Activated naive CD8-positive, alpha-beta T cell treated with anti-CD3 and anti-CD28 coated beads, Interleukin-2, amount 10 ng/mL, durations not matched to agents 7 days and 5 days (primary cell): ENCODE results near the gene MRPL50. TPM values are rescaled to one million over a fixed set of nuclear protein-coding genes. Genes with fewer than 3 reads are reported as not detected.

Experiments
- ATAC-seq: fragments of 150-1000 bp; cut with Tn5 transposase; one replicate; pipeline ENCODE4 v1.10.0; 2021; ENCODE audit warnings: low read depth, moderate library complexity
- POLR2A ChIA-PET: fragments of 350-600 bp; sonication (Branson Sonifier 250); formaldehyde crosslinking; loops from one replicate; lab custom pipeline; 2021; ENCODE audit warnings: antibody characterized with exemption; lab: Charles Lee
- DNase-seq: peaks from one replicate; pipeline ENCODE4 v3.0.0; 2021
- H3K27ac Mint-ChIP-seq: one replicate; pipeline ENCODE4 v1.8.0; 2022; ENCODE audit warnings: mild to moderate bottlenecking, mixed read lengths
- H3K27me3 Mint-ChIP-seq: one replicate; pipeline ENCODE4 v1.8.0; 2022; ENCODE audit warnings: mild to moderate bottlenecking, moderate library complexity, mixed read lengths
- H3K36me3 Mint-ChIP-seq: one replicate; pipeline ENCODE4 v1.8.0; 2021; ENCODE audit warnings: mild to moderate bottlenecking, mixed read lengths
- H3K4me1 Mint-ChIP-seq: one replicate; pipeline ENCODE4 v1.8.0; 2021; ENCODE audit warnings: mixed read lengths
- H3K4me3 Mint-ChIP-seq: one replicate; pipeline ENCODE4 v1.8.0; 2022; ENCODE audit warnings: mild to moderate bottlenecking, moderate library complexity, mixed read lengths
- H3K9me3 Mint-ChIP-seq: one replicate; pipeline ENCODE4 v1.8.0; 2021; ENCODE audit warnings: mixed read lengths
- total RNA-seq, 2 experiments: library from RNA; stranded (reverse); gene quantifications; one replicate each; pipeline ENCODE4 v1.2.3, GENCODE V29; 2021

MRPL50 gene
- total RNA-seq, 2 experiments from 2014 or later, result 11.8 to 12.2 TPM

DNA sequence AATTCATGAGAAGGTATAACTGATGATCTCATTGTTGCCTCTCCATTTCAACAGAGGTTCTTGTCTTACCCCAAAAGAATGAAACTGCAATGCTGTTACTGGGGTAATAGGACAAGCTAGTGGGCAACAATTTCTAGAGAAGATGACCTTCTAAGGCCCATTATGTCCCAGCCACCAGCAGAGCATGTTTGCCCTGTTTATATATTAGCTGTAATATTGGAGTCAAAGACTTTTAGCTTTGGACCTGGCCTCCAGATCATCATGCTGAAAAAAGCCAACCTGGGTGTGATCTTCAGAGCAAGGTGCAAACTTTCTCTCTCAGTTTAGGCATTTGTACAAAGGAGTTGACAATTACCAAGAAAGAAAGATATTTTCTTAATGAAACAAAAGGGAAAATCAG lies 33.8 kb upstream of the MRPL50 start:
- Mint-ChIP-seq H3K4me1 (no peaks in the 10 kb centered on the region), H3K27me3 (peaks cover 8% of the 10 kb centered on the region), H3K4me3 (no peak overlapping the region), H3K9me3 (peaks cover 1% of the 10 kb centered on the region), H3K36me3 (no peaks in the 10 kb centered on the region), H3K27ac (no peak overlapping the region)
- DNase-seq, result no peak
- POLR2A ChIA-PET, result no interaction called here
- ATAC-seq, result no peak

DNA sequence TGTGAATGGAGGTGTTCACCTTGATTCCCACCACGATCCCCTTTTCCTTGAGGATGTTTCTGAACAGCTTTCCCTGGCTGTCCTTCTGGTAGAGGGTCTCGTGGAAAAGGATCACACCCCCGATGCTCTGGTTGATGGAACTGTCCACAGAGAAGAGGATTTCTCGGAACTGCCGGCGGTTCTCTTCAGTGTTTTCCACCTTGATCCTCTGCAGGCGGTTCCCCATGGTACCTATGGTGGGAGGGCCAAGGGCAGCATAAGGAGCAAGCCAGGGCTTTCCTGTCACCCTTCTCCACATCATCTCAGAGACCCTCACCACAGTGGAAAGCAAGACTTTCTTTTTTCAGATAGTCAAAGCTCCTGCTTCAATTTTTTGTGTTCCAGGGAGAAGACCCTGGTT lies 31.3 kb upstream of the MRPL50 start:
- H3K4me3 Mint-ChIP-seq, result no peak overlapping the region

DNA sequence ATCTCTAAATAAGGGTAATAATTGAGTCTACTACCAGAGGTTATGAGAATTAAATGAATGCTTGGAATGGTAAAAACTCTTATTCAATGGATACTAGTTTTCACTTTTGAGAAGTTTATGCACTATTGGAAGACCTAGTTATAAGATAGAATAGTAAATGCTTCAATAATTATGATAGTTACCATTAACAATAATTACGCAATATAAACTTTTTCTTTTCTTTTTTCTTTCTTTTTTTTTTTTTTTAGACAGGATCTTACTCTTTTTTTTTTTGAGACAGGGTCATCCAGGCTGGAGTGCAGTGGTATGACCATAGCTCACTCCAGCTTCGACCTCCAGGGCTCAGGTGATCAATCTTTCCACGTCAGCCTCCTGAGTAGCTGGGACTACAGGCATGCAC lies 30.5 kb upstream of the MRPL50 start:
- no peak for DNase-seq
- Mint-ChIP-seq H3K27me3 (no peaks in the 10 kb centered on the region), H3K27ac (no peak overlapping the region), H3K4me3 (no peak overlapping the region), H3K9me3 (peaks cover 4% of the 10 kb centered on the region), H3K36me3 (no peaks in the 10 kb centered on the region), H3K4me1 (no peaks in the 10 kb centered on the region)
- ATAC-seq, result no peak
- POLR2A ChIA-PET, result no interaction called here

More for the DNA sequence above, 31.3 kb upstream of the MRPL50 start:
- Mint-ChIP-seq H3K36me3 (no peaks in the 10 kb centered on the region), H3K9me3 (peaks cover 2% of the 10 kb centered on the region), H3K27me3 (no peaks in the 10 kb centered on the region), H3K27ac (no peak overlapping the region), H3K4me1 (no peaks in the 10 kb centered on the region)
- POLR2A ChIA-PET, result no interaction called here
- ATAC-seq (no peak), DNase-seq (no peak)

DNA sequence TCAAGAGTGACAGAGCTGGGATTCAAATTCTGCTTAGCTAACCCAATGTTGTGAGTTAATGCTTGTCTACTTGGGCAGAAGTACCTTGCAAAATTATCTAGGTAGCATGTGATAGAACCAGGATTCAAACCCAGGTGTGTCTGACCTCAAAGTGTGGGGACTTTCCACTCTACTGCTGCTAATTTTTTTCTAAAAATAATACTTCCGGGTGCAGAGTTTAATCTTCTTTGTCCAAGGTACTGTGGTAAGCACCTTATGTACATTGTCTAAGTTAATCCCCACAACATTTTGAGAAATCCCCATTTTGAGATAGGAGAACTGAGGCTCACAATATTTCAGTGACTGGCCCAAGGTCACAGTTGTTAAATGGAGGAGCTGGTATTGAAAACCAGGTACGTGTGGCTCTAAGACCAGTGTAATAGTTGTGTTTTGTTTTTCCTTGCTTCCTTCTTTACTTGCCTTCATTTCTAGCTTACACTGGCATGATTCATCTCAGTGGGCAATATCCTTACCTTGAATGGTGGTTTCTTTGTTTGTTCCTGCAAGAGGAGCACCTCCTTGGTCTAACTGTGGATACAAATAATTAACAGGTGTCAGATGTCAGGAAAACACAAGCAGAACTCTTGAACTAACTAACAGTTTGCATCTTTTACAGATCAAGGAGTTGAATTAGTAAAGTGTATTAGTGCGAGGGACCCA lies 29.7 kb upstream of the MRPL50 start:
- Mint-ChIP-seq H3K9me3 (peaks cover 8% of the 10 kb centered on the region), H3K27ac (no peak overlapping the region), H3K27me3 (no peaks in the 10 kb centered on the region), H3K4me3 (no peak overlapping the region), H3K4me1 (no peaks in the 10 kb centered on the region), H3K36me3 (no peaks in the 10 kb centered on the region)
- DNase-seq (no peak), ATAC-seq (no peak)
- POLR2A ChIA-PET, result no interaction called here

DNA sequence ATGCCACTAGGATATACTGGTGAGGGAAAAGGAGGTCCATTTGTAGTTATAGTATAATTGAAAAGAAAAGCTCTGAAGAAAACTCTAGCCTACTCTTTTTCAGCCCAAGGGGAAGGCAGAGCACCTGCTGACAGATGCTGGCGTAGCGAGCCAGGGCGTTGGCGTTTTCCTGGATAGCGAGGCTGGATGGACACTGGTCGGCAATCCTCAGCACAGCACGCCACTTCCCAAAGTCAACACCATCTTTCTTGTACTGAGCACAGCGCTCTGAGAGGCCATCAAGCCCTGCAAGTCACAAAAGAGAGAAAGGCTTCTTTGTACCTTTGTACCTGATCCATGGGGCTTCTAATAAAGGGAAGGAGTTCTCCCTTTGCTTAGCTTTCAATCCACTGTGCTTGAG lies 28.9 kb upstream of the MRPL50 start:
- Mint-ChIP-seq H3K4me3 (no peak overlapping the region), H3K36me3 (no peaks in the 10 kb centered on the region), H3K4me1 (no peaks in the 10 kb centered on the region), H3K27ac (no peak overlapping the region), H3K9me3 (peaks cover 8% of the 10 kb centered on the region), H3K27me3 (no peaks in the 10 kb centered on the region)
- no peak for DNase-seq
- POLR2A ChIA-PET, result no interaction called here
- ATAC-seq, result no peak

DNA sequence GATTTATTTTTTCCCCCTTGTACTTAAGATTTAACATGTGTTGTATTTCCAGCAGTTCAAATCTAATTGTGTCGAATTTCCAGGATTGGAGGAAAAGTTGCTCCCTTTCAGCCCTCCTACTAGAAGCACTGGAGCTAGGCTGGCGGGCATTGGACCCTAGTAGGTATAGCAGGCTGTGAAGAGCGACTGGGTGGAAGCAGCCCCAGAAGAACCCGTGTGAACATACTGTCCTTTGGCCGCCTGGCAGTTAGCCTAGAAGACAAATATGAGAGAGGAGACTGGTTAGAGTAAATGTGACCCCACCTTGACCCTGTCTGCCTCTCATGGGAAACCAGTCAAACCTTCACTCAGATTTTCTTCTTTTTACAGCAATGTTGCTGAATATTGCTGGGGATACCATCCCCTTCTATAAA lies 23.2 kb upstream of the MRPL50 start:
- Mint-ChIP-seq H3K27me3 (no peaks in the 10 kb centered on the region), H3K27ac (no peak overlapping the region), H3K4me1 (no peaks in the 10 kb centered on the region), H3K9me3 (peaks cover 22% of the 10 kb centered on the region), H3K36me3 (peaks cover 5% of the 10 kb centered on the region), H3K4me3 (no peak overlapping the region)
- DNase-seq (no peak), ATAC-seq (no peak)
- POLR2A ChIA-PET, result no interaction called here

DNA sequence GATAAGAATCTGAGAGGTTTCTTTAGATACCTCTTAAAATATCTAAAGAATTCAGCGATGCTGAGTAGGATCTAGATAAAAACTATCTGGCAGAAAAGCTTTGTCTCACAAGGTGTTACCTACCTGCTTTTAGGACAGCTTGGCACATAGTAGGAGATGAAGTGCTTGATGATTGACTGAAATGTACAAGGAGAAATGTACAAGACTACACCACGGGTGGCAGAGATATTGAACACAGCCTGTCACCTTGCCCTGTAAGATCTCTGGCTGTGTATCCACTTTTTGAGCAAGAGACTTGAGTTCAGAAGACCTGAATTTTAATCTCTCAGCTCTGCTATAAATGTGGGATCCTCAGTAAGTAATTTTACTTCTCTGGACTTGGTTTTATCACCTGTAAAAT lies 21.4 kb upstream of the MRPL50 start:
- POLR2A ChIA-PET, result no interaction called here
- DNase-seq (no peak), ATAC-seq (no peak)
- Mint-ChIP-seq H3K4me3 (no peak overlapping the region), H3K4me1 (no peaks in the 10 kb centered on the region), H3K27me3 (no peaks in the 10 kb centered on the region), H3K36me3 (peaks cover 5% of the 10 kb centered on the region), H3K27ac (no peak overlapping the region), H3K9me3 (peaks cover 25% of the 10 kb centered on the region)

DNA sequence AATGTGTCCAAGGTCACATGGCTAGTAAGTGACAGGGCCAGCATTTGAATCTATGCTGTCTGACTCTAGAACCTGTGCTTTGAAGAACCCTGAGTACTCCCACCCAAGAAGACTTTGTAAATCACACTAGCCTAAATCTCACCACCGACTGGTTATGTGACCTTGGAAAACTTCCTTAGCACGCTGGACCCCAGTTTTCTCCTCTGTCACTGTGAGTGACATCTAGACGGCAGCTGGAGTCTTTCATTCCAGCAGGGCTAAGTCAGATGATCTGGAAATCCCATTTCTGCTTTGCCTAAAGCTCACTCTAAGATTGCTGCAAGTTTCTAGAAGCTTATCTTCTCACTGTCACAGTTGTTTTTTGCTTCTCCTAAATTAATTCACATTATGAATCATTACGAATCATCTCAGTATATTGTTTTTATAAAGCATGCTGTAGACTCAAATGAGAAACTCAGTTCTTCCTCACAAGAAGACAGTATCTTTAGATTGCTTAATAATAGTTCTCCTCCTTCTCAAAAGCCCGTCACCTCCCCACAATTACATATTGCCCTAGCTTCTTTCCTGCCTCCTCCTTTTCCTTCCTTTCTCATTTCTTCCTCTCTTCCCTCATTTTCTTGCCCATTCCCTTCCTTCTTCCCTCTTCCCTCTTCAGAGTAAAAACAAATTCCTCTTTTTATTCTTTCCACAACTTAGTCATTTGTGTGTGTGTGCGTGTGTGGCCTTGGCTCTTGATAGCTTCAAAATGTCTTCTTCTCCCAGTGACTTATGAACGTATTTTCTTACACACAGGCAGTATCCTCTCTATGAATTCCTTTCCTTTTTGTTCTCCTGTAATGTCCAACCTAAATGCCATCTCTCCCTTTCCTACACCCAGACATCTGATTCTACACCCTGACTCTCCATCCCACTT lies 20.4 kb upstream of the MRPL50 start:
- POLR2A ChIA-PET, result no interaction called here
- Mint-ChIP-seq H3K4me1 (no peaks in the 10 kb centered on the region), H3K36me3 (peaks cover 5% of the 10 kb centered on the region), H3K9me3 (peaks cover 27% of the 10 kb centered on the region), H3K4me3 (no peak overlapping the region), H3K27ac (no peak overlapping the region), H3K27me3 (no peaks in the 10 kb centered on the region)
- ATAC-seq (no peak), DNase-seq (no peak)

DNA sequence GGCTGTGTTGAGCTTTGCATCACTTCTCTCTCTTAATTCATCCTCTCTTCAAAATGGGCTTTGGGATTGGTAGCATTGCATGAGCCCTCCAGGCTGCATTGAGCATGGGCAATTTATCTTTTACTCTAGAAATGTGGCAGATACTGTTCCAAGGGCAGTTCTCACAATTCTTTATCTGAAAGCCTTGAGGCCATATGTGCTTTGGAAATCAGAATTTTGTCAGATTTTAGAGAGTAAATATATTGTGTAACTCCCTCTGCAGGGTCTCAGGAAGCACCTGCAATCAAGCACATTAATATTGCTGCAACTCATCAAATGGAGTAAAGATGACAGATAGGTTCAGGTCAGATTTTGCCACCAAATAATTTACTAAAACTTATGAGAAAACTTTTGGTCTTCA lies 19.6 kb upstream of the MRPL50 start:
- Mint-ChIP-seq H3K27ac (no peak overlapping the region), H3K27me3 (no peaks in the 10 kb centered on the region), H3K4me1 (no peaks in the 10 kb centered on the region), H3K9me3 (peaks cover 29% of the 10 kb centered on the region), H3K4me3 (no peak overlapping the region), H3K36me3 (peaks cover 11% of the 10 kb centered on the region)
- no peak for DNase-seq
- POLR2A ChIA-PET, result no interaction called here
- ATAC-seq, result no peak

DNA sequence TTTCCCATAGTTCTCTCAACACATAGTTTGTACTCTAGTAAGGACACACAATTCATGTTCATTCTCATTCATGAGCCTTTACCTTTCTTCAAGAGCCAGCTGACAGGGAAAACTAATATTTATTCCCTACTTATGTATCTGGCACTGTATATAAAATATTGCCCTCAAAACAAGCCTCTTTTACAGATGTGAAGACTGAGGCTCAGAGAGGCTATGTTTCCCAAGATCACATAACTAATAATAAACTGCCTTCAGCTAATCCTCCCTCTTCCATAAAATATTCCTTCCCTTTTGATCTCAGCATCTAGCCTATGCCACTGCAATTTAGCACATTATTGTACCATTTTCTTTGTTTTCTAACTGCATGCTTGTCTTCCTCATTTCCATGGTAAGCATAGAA lies 19.0 kb upstream of the MRPL50 start:
- ATAC-seq (no peak), DNase-seq (no peak)
- H3K9me3 Mint-ChIP-seq, result peaks cover 33% of the 10 kb centered on the region
- H3K27me3 Mint-ChIP-seq, result no peaks in the 10 kb centered on the region
- POLR2A ChIA-PET, result no interaction called here
- H3K36me3 Mint-ChIP-seq, result peaks cover 14% of the 10 kb centered on the region
- no peak overlapping the region for H3K27ac Mint-ChIP-seq
- H3K4me3 Mint-ChIP-seq, result no peak overlapping the region
- no peaks in the 10 kb centered on the region for H3K4me1 Mint-ChIP-seq

DNA sequence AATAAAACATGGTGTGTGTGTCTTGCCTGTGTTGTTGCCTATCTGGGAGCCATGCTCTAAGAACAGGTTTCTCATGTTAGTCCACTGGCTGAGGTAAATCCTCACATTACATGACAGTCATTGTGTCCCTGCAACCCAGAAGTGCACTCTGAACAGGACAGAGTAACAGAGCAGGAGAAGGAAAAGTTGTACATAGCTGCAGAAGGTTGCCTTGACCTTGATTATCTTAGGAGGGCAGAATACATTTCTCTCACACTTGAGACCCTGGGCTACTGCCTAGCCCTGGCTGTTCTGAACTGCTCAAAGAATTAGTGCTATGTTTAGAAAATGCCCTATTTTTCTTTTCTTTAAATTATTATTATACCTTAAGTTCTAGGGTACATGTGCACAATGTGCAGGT lies 17.2 kb upstream of the MRPL50 start:
- Mint-ChIP-seq H3K36me3 (peaks cover 21% of the 10 kb centered on the region), H3K9me3 (peaks cover 38% of the 10 kb centered on the region), H3K27ac (no peak overlapping the region), H3K4me3 (no peak overlapping the region), H3K4me1 (no peaks in the 10 kb centered on the region), H3K27me3 (no peaks in the 10 kb centered on the region)
- POLR2A ChIA-PET, result no interaction called here
- DNase-seq, result no peak
- ATAC-seq, result no peak

DNA sequence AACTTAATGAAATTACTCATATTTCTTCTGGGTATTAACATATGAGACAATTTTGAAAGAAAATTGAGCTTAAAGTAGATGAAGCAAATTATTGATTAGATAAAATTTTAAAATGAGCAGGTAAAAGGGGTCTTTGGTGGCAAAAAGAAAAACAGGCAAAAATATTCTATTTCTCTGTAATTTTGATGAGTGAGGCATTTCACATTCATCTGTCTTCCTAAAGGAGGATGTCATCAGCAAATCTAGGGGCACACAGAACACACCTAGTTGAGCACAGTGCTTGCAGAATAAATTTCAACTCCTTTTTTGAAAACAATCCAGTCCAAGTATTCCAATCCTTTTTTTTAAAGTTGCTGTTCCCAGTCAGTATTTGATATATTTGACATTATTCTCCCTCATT lies 16.4 kb upstream of the MRPL50 start:
- Mint-ChIP-seq H3K4me1 (no peaks in the 10 kb centered on the region), H3K9me3 (peaks cover 38% of the 10 kb centered on the region), H3K27ac (no peak overlapping the region), H3K27me3 (no peaks in the 10 kb centered on the region), H3K36me3 (peaks cover 21% of the 10 kb centered on the region), H3K4me3 (no peak overlapping the region)
- no peak for ATAC-seq
- no peak for DNase-seq
- POLR2A ChIA-PET, result no interaction called here

DNA sequence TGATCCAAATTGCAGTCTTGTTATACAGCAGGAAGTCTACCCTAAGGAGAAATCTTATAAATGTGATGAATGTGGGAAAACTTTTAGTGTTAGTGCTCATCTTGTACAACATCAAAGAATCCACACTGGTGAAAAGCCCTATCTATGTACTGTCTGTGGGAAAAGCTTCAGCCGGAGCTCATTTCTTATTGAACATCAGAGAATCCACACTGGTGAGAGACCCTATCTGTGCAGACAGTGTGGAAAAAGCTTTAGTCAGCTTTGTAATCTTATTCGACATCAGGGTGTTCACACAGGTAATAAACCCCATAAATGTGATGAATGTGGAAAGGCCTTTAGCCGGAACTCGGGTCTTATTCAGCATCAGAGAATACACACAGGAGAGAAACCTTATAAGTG lies 10.7 kb upstream of the MRPL50 start:
- ATAC-seq (no peak), DNase-seq (no peak)
- no peak overlapping the region for H3K27ac Mint-ChIP-seq
- POLR2A ChIA-PET, result interaction anchor here (2.7 kb wide), 1 partner anchor 10 kb away, joined by 13 read pairs; the partner anchor contains the start of genes MRPL50 and ZNF189
- H3K4me3 Mint-ChIP-seq, result no peak overlapping the region
- no peaks in the 10 kb centered on the region for H3K4me1 Mint-ChIP-seq
- peaks cover 53% of the 10 kb centered on the region for H3K9me3 Mint-ChIP-seq
- H3K27me3 Mint-ChIP-seq, result no peaks in the 10 kb centered on the region
- H3K36me3 Mint-ChIP-seq, result peaks cover 72% of the 10 kb centered on the region
